Activated CD4-positive, alpha-beta T cell treated with anti-CD3 and anti-CD28 coated beads, Interleukin-10, Interleukin-2, amounts not matched to agents 100 ng/mL and 50 ng/mL, durations not matched to agents 16 hours and 8 hours (primary cell): ENCODE results near the gene JCAD.

Experiments
- DNase-seq: peaks from one replicate; pipeline ENCODE4 v3.0.0-alpha.2; 2020

Gene JCAD, protein sequence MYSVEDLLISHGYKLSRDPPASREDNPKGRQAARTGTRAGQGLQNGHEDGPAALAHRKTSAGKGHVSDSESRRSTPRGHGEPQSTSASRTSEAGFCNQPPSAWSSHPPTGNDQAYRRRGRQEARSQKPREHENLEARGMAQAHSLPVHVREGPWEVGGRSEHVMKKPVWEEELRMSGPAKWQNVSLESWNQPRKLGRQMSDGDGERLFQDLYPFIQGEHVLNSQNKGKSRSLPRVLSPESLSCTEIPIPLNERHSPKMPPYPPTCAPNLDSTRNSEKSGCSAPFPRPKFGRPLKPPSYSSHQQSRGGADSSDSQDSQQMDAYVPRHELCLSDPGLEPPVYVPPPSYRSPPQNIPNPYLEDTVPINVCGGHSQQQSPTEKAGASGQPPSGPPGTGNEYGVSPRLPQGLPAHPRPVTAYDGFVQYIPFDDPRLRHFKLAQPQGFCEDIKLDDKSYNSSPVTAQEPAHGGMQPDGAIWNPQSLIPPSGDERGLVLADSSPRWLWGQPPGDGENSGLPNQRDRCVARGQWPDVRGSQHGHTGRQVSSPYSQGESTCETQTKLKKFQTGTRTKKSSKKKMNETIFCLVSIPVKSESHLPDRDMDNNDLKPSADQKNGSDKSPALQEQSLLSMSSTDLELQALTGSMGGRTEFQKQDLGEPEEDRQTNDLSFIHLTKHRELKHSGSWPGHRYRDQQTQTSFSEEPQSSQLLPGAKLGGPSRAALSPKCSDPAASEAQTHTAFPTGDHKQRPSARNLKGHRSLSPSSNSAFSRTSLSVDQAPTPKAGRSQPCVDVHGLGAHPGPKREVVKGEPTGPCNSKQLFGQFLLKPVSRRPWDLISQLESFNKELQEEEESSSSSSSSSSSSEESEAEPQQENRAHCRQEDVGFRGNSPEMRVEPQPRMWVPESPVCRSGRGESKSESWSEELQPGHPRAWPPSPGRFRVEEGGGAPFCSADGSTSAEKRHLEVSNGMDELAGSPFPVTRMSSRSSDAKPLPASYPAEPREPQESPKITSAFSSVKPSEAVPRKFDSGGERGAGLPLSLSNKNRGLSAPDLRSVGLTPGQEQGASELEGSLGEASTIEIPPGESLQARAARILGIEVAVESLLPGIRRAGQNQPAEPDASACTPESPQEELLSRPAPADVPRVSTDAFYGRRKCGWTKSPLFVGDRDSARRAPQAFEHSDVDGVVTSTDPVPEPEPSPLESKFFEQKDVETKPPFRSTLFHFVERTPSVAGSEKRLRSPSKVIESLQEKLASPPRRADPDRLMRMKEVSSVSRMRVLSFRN (N-terminal part only)

DNA sequence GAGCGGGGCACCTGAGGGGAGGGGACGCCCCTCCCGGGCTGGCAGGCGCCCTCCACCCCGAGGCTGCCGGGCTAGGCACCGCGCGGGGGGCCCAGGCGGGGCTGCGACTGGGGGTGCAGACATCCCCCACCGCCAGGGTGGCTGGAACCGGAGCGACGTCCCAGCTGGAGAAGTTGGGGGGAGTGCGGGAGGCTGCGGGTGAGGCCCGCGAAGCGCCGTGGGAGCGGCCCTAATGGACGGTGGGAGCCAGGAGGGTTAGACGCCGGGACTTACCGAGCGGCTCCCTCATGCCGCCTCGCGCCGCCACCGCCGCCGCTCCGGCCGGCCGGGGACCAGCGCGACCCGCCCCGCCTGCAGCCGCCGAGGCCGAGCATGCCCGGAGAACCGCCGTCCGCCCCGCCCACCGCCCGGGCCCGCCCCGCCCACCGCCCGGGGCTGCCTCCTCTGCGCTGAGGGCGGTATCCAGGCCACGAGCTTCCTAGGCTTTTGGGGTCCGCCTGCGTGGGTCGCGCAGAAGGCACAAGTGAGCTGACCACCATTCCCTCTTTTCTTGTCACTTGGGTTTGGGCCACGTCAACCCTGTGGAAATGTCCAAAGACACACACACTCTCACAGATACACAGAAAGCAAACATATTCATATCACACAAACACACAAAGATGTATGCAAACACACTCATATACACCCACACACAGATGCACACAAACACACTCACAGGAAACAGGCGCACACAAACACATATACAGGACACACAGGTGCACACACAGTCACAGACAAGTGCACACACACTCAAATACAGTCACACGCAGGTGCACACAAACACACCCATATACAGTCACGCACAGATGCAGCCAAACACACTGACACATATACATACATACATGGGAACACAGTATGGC lies at the start of gene JCAD:
Gene JCAD (minus strand): TSS at position 378 of the 899 bp plus-strand sequence. CDS start 11,774 bp downstream, outside the sequence.
- peak; percentile 39 for DNase-seq

DNA sequence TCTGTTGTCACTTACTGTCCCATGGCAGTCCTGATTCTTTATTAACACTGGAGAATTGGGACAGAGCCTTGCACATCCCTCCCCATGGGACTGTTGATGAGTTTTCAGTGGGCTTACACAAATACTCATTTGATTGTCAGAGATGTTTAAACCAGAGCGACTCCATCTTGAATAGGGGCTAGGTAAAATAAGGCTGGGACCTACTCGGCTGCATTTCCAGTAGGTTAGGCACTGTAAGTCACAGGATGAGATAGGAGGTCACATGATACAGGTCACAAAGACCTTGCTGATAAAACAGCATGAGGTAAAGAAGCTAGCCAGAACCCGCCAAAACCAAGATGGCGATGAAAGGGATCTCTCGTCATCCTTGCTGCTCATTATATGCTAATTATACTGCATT lies 47.6 kb upstream of the JCAD start:
- no peak for DNase-seq

DNA sequence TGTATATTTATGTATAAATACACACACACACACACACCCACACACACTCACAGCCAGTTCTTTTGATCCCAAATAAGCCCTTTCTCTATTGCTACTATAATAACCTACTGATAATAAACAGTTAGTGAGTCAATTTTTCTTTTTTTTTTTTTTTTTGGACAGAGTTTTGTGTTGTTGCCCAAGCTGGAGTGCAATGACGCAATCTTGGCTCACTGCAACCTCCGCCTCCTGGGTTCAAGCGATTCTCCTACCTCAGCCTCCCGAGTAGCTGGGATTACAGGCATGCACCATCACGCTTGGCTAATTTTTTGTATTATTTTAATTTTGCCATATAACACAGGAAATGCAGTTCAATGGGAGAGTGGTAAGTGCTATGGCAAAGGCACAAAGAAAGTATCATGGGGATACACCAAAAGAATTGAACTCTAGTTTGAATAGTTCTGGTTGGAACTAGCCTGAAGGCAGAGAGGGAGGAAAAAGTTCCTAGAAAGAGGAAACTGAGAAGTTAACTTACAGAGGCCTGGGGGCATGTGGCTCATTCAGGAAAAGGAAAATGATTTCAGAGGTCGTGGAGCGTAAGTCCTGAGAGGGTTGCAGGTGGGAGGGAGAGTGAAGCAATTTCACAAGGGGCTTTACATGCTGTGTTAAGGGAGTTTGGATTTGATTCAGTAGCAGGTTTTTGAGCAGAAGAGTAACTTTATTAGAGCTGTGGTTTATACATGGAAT lies 44.4 kb upstream of the JCAD start:
- DNase-seq = no peak

DNA sequence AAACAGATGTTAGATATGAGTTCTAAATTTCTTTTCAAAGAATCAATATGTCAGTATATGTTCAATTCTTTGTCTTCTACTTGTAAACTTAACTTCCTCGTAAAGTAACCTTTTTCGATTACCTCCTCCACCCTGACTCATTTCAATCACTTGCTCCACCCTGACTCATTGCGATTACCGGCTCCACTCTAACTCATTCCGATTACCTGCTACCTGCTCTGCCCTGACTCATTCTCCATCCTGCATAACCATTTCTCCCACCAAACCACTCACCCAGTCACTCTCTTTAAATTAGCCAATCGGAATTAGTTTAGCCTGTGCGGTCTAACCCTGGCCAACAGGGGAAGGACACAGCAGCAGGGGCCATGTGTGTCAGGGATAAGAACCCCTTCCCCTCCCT lies 40.3 kb upstream of the JCAD start:
- peak; percentile 16 for DNase-seq

DNA sequence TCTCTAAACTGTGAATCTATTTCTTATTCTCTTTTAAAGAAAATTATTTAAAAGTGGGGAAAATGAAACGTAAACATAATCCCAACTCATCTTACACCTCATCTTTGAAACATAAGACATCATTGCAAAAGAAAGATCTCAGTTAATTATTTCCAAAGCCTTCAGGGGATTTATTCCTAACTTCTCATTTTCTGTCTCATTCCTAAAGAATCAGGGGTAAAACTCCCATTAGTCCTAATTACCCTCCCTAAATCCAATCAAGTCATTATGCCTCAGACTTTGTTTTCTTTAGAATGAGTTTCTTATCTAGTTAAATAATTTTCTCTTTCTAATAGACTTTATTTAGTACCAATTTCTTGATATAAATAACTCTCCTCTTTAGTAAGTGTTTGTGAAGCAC lies 39.7 kb upstream of the JCAD start:
- no peak for DNase-seq

DNA sequence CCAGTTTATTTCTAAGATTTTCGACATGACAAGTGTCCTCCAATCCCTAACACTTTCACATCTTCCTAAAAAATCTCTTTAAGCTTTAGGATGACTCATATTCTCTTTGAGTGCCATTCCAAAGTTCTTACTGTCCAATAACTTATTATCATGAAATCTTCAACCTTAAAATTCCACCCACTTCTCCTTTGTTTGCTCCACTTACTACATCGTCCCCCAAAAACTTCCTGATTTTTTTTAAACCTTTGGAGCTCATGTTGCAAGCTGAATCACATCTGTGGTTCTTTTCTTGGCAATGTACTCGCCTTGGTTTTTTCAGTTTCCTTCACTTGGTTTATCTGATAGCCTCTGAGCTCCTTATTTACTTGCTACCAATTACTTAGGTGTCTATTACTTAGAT lies 39.2 kb upstream of the JCAD start:
- DNase-seq = no peak

DNA sequence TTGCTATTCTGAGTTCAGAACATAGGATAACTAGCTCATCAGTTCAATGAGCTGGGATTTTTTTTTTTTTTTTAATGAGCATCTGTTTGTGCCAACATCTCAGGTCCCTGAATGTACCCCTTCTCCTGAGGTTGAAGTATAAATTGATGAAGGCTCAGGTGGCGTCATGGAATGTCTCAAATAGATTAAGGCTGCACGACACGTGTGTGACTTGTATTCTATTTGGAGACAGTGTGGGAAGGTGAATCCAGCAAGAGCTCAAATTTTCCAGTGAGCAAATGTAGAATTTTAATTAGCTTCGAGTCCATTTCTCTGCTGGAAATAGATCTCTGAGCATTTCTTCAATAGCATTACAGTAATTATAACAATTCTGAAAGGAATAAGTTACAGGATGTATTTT lies 37.2 kb upstream of the JCAD start:
- no peak for DNase-seq

DNA sequence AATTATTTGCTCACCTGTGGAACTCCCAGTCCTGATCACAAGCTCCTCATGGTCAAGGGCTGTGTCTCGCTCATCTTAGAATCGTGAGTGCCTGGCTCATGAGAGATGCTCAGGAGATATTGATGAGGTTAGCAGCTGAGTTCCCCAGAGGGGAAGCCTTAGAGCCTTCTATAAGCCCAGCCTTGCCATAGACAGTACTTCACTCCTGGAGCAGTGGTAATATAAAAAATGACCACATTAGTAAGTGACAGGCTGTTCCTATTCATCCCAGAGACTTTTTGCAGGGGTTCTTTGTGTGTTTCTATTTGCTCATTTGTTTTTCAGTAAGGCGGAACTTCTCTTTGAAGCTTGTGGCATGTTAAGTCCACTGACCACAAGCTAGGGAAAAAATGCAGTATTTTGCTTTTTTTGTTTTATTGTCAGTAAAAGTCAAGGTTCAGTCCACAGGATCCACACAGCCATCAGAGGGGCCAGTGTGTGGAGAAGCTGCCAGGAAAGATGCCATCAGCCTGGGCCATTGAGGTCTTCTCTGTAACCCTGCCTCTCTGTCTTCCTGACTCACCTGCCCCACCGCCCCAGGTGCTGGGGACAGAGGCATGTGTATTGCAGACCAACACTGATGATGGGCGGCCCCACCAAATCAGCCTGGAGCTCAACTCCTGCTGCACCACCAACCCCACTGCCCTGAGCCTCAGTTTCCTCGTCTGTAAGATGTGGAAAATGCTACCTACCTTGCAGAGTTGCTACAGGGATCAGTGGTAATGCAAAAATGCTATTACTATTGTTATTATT lies 36.4 kb upstream of the JCAD start:
- no peak for DNase-seq

DNA sequence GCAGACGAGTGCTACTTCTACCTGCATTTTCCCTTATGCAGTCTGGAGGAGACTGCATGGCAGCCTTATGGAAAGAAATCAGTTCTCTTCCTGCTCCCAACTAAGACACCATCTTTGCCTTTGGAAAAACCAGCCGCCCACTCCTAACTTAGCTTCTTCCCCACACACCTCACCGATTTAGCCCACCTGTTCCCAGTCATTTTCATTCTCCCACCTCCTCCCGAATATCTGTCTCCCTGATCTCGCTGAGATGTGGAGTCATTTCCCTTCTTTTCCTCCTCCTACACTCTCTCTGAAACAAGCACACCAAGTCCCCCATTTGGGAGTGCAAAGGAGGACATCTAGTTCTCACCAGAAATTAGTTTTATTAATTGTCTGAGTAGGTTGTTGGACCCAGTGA lies 35.2 kb upstream of the JCAD start:
- no peak for DNase-seq

DNA sequence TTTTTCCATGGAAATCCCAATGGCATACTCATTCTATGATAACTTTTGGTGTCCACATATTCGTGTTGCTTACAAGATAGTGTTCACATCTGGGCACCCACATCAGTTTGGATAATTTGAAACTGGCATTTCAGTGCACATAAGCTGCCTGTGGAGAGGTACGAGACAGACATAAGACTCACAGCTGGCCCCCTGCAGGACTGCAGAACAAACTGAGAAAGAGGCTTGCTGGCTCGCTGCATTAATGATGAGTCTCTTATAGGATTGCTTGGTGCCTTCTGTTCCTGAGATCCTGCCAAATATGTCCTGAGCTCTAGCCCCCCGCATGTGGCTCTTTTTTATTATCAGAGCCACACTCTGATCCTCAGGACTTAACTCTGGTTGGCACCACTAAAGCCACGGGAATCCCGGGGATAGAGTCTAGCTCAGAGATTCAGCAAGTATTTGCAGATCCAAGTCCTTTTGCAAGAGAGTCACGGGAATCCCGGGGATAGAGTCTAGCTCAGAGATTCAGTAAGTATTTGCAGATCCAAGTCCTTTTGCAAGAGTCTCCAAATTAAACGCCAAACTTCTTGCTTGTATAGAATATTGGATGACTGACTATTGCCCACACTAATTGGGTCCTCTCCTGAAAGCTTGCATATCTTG lies 34.0 kb upstream of the JCAD start:
- DNase-seq = no peak

DNA sequence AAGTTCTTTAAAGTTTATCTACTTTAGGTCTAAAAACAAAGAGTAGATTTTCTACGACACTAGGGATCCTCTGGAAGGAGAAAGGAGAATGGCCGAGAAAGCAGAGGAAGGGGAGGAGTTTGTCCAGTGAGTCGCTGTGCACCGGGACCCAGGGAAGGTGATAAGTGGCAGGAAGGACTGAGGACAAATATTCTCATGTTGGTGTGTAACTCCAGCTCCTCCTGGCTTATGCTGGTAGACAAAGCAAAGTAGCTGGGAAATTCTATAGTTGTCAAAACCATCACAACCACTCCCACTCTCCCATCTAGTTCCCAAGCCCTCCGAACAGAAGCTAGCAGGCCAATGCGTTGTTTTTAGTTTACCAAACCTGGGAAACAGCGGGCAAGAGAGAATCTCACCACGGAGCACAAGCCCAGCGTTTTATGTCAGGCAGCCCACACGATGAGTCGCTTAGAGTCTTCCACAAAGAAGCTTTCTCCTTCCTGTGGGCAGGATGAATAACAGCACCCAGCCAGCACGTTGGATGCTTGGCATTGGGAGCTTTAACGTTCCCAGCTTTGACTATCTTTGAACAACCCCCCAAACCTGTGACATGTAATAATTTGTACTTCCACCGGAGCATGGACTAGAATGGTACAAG lies 32.9 kb upstream of the JCAD start:
- no peak for DNase-seq

DNA sequence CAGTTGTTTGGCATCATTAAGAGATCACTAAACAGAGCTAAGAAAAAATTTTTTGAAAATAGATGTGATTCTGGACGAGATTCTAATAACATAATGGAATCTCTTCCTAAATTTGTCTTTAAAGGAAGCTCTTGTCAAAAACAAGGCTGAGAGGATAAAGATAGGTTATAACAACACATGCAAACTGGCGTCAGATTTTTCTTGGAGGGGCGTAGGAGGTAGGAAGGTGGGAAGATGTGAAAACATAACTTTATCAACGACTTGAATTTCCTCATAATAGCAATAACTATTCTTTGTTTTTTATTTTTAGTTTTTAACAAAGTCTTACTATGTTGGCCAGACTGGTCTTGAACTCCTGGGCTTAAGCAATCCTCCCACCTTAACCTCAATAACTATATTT lies 31.8 kb upstream of the JCAD start:
- no peak for DNase-seq

DNA sequence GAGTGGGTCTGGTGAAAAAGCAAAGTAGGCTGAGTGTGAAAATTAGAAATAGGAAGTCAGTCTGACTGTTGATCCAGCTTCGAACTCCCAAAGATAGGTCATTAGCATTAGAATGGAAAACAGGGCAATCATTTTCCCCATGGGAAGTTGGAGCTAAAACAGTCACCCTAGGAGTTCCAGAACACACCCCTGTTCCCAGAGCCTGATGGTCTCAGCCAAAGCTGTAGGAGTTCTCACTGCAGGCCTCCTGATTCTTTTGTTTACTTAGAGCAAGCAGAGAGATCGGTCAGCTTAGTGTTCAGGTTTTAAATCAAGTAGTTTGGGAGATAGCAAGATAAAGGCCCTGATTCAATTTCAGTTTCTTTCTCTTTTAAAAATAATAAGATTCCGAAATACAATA lies 28.8 kb upstream of the JCAD start:
- DNase-seq = no peak

DNA sequence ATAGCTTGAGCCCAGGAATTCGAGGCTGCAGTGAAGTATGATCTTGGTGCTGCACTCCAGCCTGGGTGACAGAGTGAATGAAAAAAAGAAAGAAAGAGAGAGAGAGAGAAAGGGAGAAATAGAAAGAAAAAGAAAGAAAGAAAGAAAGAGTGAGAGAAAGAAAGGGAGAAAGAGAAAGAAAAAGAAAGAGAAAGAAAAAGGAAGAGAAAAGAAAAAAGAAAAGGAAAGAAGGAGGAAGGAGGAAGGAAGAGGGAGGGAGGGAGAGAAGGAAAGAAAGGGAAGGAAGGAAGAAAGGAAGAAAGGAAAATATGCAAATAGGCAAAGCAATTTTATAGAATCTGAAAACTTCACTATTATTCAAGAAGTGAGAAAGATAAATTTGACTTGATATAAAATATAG lies 24.5 kb upstream of the JCAD start:
- no peak for DNase-seq

DNA sequence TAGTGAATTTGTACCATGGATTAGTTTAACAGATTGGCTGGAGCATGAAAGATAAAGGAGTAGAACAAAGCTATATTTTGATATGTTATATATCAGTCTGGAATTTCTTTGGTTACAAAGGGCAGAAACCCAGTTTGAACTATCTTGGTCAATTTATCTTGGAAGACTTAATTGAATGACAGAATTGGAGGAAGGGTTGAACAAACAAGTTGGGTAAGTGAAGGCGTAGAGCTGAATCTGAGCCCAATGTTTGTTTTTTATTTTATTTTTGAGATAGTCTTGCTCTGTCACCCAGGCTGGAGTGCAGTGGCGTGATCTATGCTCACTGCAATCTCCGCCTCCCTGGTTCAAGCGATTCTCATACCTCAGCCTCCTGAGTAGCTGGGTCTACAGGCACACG lies 21.8 kb upstream of the JCAD start:
- no peak for DNase-seq

DNA sequence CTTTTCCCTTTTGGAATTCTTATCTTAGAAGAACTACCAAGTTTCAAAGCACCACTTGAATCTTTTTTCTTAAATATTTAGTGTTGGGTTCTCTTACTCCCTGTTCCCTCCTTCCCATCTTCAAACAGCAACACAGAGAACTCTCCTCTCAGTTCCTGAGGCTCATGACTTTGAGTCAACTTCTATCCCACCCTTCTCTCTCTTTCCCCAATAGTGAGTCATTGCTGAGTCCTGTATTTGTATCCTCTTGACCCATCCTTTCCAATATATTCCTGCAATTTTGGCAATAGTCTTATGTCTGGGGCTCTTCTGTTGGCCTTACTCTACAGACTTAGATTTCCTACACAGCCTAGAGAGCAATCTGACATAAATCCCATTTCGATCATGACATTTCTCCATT lies 20.8 kb upstream of the JCAD start:
- no peak for DNase-seq

DNA sequence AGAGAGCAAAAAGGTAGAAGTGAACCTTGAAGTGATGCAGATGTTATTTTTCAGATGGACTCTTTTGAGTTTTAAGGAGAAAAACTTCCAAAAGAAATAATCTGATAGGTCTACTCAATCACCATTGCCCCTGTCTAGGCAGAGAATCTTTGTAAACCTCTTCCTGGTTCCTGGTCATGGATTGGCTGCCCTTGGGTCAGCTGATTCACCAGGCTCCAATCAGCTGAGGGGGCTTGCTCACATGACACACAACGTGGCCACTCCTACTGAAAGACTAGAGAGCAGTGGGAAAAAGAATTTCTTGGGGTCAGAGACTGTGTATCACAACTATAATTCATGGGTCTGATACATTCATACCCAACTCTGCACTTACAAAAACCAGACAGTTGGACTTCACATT lies 20.0 kb upstream of the JCAD start:
- DNase-seq = no peak

DNA sequence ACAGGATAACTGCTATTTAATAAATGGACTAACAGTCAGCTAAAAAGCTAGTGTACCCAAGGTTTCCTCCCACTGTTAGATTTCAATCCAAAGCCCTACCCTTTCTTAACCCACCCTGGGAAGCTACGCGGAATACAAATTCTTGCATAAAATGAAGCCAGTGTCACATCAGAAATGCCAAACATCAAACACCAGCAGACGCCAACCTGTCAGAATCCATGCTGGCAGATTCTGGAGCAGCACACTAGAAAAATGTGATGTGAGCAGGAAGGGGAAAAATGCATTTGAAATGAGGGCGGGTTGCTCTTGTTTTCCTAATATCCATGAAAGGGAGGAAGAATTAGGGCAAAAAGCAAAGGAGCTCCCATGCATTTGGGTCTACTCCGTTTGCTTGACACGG lies 16.1 kb upstream of the JCAD start:
- DNase-seq = no peak

DNA sequence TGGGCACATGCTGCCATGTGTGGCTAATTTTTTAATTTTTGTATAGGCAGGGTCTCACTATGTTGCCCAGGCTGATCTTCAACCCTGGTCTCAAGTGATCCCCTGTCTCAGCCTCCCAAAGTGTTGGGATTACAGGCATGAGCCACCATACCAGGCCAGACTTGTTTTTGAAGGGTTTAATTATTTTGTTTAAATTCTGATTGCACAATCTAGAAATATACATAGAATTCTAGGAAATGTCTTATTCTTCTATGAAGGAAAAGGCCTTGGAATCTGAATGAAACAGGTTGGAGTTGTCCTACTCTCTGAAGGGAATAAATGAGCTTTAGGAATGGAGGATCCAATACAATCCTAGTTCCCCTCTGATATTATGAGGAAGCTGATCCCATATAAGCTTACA lies 15.5 kb upstream of the JCAD start:
- no peak for DNase-seq

DNA sequence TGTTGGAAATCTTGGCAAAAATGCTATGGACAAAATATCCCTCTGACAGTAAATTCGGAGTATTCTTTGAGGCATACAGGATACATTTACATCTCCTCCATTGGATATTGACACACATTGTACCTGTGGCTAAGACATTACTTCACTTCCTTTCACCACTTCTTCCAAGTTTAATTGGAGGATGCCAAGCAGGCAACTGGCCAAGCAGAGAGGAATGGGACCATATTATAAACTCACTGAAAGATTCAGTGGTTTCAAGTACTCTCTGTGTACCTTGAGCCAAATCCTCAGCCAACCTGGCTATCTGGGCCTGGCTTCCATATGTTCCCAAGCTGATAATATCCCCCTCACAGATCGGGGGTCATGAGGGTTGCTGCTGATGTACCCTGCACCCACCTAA lies 14.7 kb upstream of the JCAD start:
- DNase-seq = no peak
